ENCODE data around the gene CD300LB.

The CD300LB gene

DNA sequence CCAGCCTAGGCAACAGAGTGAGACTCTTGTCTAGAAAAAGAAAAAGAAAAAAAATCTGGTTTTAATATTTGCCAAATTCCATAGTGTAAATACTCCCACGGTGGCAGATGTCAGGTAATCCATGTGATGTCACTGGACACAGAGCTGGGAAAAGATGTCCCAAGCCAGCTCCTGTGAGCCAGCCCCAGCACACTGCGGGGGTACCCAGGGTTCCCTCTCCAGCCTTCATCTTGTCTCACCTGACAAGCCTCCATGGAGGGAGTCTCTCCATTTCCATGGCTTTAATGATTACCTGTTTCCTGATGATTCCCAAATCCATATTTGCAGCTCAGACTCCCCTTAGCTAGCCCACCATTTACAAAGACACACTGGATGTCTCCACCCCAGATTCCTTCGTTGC is 4.6 kb downstream of the CD300LB start:
- FAIRE-seq (no peak), DNase-seq (ENCODE audit: insufficient read length, low spot score) (no peak)
- TF ChIP-seq, protein P1, sequence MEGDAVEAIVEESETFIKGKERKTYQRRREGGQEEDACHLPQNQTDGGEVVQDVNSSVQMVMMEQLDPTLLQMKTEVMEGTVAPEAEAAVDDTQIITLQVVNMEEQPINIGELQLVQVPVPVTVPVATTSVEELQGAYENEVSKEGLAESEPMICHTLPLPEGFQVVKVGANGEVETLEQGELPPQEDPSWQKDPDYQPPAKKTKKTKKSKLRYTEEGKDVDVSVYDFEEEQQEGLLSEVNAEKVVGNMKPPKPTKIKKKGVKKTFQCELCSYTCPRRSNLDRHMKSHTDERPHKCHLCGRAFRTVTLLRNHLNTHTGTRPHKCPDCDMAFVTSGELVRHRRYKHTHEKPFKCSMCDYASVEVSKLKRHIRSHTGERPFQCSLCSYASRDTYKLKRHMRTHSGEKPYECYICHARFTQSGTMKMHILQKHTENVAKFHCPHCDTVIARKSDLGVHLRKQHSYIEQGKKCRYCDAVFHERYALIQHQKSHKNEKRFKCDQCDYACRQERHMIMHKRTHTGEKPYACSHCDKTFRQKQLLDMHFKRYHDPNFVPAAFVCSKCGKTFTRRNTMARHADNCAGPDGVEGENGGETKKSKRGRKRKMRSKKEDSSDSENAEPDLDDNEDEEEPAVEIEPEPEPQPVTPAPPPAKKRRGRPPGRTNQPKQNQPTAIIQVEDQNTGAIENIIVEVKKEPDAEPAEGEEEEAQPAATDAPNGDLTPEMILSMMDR (IDR thresholded peaks at IDR 0.05; ENCODE audit: insufficient read depth, missing control alignments) = no peak

DNA sequence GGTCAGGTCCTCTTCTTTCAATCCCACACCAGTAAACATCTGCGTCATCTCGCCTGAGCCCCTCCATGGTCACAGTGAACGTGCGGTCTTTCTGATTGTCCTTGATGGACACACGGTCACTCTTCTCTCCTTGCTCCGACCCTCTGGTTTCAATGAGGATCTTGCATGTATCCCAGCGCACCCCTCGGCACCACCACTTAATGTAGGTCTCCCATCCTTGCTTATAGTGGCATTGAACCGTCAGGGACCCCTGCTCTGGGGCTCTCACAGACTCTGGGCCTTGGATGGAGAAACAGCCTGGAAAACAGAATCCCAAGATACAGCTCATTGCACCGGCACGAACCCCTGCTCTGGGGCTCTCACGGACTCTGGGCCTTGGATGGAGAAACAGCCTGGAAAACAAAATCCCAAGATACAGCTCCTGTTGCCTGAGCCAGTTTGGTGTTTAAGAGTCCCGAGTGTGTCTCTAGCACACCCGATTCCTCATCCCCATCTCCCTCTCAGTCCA is 5.4 kb downstream of the CD300LB start:
- DNase-seq (ENCODE audit: insufficient read length, low spot score) (no peak), FAIRE-seq (no peak)
- TF ChIP-seq, protein P1 (IDR thresholded peaks at IDR 0.05; ENCODE audit: insufficient read depth, missing control alignments) = no peak

DNA sequence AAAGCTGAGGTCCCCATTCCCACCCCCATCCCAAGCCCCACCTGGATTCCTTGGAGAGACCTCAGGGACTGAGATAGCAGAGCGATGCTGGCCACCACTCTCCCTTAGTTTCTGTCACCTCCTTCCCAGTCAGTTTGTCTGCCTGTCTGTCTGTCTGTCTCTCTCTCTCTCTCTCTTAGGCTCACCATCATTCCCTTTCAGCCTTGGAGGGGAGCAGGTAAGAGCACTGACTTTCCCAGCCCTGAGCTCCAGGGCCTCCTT is 5.9 kb downstream of the CD300LB start:
- TF ChIP-seq, protein P1 (IDR thresholded peaks at IDR 0.05; ENCODE audit: insufficient read depth, missing control alignments) = no peak
- DNase-seq (ENCODE audit: insufficient read length, low spot score) (no peak), FAIRE-seq (no peak)

DNA sequence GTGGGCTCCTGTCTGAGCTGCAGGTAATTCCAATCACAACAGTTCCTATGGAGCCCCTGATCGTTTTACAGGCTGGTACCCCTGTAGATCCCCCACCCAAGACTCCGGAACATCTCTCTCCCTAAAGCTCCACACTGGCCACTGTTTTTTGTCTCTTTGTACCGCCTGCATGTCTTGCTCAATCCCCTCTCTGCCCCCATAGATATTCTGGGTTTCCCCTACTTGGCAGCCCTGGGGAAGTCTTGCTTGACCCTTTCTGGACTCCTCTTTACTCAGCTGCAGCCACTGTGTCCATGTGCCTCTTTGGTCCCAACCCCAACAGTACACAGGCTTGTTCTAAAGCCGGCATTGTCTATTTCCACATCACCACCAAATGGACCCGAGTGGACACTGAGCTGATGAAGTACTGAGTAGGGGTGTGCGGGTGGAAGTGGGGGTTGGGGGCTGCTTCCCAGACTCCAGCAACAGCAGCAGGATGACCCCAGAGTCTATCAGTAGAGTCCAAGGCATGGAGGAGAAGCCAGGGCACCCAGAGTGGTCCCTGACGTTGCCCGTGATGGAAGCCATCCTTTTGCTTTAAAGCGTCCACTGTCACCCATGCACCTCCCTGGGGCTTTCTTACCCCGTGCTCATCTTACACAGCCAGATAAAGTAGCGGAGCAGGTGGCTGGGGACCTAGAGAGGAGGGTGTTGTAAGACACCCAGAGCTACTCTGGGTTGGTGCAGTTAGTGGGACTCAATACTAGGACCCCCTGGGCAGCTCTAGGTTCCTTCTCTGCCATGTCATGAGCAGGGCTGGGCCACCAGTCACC is 6.4 kb downstream of the CD300LB start:
- no peak for FAIRE-seq
- TF ChIP-seq, protein P1 (IDR thresholded peaks at IDR 0.05; ENCODE audit: insufficient read depth, missing control alignments) = no peak
- DNase-seq (ENCODE audit: insufficient read length, low spot score) = no peak

DNA sequence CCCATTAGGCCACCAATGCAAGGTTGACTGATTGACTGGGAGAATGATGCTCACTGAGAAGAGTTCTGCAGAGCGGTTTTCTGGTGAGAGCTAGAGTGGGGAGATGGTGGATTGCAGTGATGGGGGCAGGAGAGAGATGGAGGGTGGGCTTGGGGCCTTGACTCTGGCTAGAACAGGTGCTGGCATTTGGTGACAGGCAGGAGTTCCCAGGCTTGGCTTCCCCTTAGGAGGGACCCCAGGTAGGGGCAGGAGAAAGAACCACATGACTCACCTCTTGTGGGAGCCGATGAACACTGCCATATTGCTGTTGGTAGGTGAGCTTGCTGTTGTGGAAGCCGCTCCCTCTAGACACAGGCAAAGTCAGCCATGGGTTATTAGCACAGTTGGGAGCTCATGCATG is 8.0 kb downstream of the CD300LB start:
- FAIRE-seq = no peak
- TF ChIP-seq, protein P1 (IDR thresholded peaks at IDR 0.05; ENCODE audit: insufficient read depth, missing control alignments) = no peak
- DNase-seq (ENCODE audit: insufficient read length, low spot score) = no peak

DNA sequence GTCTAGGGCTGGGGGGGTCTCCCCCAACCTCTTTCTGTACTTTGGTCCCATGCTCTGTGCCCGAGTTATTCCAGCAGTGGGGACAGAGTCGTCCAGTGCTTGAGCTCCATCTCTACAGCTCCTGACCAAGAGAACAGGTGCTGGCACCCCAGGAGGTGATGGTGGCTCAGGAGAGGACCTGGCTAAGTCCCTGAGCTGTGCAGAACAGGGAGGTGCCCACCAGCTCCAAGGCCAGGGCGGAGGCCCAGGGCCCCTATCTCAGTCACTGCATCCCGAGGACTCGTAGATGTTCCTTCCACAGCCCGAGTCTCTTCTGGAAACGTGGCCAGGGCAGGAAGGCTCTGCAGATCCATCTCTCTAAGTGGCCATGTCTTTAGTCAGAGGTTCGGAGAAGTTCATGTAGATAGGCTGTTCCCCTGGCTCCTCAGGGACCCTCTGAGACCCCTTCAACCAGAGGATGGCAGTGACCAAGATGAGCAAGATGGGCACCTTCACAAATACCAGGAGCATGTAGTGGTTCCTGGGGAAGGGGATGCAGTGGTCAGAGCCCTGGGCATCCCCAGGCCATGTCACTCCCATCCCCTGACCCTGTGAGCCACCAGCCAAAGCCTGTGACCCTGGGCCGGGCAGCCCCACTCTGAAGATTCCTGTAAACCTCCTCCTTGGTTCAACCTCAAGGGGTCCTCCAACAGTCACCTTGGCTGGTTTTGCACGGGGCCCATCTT is 8.7 kb downstream of the CD300LB start:
- TF ChIP-seq, protein P1 (IDR thresholded peaks at IDR 0.05; ENCODE audit: insufficient read depth, missing control alignments) = no peak
- FAIRE-seq (no peak), DNase-seq (ENCODE audit: insufficient read length, low spot score) (no peak)

DNA sequence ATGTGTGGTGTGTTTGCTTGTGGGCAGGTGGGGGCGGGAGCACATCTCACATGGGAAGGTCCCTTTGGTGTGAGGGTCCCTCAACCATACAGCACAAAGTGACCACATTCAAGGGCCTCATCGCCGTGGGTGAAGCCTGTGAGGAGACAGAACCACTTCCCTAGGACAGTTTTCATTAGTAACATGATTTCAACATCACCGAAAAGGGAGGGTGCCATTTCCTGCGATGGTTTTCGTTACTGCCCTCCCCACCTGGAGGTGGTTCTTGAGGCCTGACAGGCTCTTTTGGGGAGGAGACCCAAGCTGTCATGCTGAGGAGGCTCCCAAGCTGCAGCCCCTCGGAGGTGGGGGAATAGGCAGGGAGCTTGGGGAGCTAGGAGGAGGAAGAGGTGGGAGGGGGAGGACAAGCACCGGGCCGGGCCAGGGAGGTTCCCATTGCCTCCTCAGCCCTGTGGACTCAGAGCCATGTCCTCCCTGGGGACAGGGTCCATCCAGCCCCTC is 9.5 kb downstream of the CD300LB start:
- DNase-seq (ENCODE audit: insufficient read length, low spot score) (no peak), FAIRE-seq (no peak)
- TF ChIP-seq, protein P1 (IDR thresholded peaks at IDR 0.05; ENCODE audit: insufficient read depth, missing control alignments) = no peak

Data from D721Med (cell line).